Liver (tissue), 3 donors: ENCODE results near the gene KIF1A.

ENCODE experiments used
- FOXA1 ChIP-seq: IDR thresholded peaks from 2 replicates; pipeline ENCODE4 v1.6.1; 2016; ENCODE audit warnings: antibody characterized with exemption
- GABPA ChIP-seq, 2 donors: IDR thresholded peaks in 1 of 2; conservative IDR thresholded peaks in 1 of 2; 2 replicates each; pipeline ENCODE4 v1.6.1; 2016; ENCODE audit warnings: antibody characterized with exemption in 2 of 2, mild to moderate bottlenecking in 1 of 2, moderate library complexity in 1 of 2
- HNF4A ChIP-seq, 2 donors: conservative IDR thresholded peaks; 2 replicates each; pipeline ENCODE4 v1.6.1; 2016; ENCODE audit warnings: antibody characterized with exemption in 2 of 2, mild to moderate bottlenecking in 2 of 2
- HNF4G ChIP-seq: IDR thresholded peaks from 2 replicates; pipeline ENCODE4 v1.6.1; 2016; ENCODE audit warnings: antibody characterized with exemption
- RAD21 ChIP-seq, 2 donors: IDR thresholded peaks; 2 replicates each; pipeline ENCODE4 v1.6.1; 2016; ENCODE audit warnings: antibody characterized with exemption in 2 of 2, mild to moderate bottlenecking in 2 of 2
- RXRA ChIP-seq, 2 donors: IDR thresholded peaks; 2 replicates each; pipeline ENCODE4 v1.6.1; 2017 to 2018; ENCODE audit warnings: antibody characterized with exemption in 2 of 2, mild to moderate bottlenecking in 1 of 2
- SP1 ChIP-seq: IDR thresholded peaks from 2 replicates; pipeline ENCODE4 v1.6.1; 2018; ENCODE audit warnings: antibody characterized with exemption, mild to moderate bottlenecking
- TAF1 ChIP-seq: conservative IDR thresholded peaks from 2 replicates; pipeline ENCODE4 v1.6.1; 2016; ENCODE audit warnings: antibody characterized with exemption, mild to moderate bottlenecking
- ZBTB33 ChIP-seq: IDR thresholded peaks from 2 replicates; pipeline ENCODE4 v1.6.1; 2016; ENCODE audit warnings: antibody characterized with exemption
- TF ChIP-seq, protein P1 (sequence below): fragments of 150-350 bp; IDR thresholded peaks from 2 replicates; pipeline ENCODE4 v1.5.1; 2017; ENCODE audit warnings: improper control_type of control experiment, low read depth, low read length; ENCODE audit not compliant: missing input control
- TF ChIP-seq, protein P2 (sequence below): IDR thresholded peaks from 2 replicates; pipeline ENCODE4 v1.6.1; 2016; ENCODE audit warnings: antibody characterized with exemption, mild to moderate bottlenecking
- TF ChIP-seq, protein P3 (sequence below): IDR thresholded peaks from 2 replicates; pipeline ENCODE4 v1.6.1; 2016; ENCODE audit warnings: antibody characterized with exemption
- donor health status: healthy.
- donor health status: healthy.

DNA sequence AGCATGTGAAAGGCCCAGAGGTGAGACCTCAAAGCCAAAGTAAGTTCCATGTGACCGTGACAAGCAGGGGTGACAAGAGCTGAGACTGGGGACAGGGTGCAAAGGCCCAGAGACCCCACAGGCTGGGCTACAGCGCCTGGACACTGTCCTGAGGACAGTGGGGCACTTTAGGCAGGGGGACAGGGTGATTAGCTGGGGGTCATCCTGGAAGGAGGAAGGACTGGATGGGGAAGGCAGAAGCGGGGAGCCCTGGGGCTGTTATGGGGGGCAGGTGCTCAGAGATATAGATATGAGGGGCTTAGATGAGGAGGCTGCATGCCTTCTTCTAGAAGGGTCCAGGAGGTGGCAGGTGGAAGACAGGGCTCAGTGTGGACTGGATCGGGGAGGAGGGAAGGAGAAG is 31.5 kb downstream of the KIF1A start:
- TF ChIP-seq, protein P1, sequence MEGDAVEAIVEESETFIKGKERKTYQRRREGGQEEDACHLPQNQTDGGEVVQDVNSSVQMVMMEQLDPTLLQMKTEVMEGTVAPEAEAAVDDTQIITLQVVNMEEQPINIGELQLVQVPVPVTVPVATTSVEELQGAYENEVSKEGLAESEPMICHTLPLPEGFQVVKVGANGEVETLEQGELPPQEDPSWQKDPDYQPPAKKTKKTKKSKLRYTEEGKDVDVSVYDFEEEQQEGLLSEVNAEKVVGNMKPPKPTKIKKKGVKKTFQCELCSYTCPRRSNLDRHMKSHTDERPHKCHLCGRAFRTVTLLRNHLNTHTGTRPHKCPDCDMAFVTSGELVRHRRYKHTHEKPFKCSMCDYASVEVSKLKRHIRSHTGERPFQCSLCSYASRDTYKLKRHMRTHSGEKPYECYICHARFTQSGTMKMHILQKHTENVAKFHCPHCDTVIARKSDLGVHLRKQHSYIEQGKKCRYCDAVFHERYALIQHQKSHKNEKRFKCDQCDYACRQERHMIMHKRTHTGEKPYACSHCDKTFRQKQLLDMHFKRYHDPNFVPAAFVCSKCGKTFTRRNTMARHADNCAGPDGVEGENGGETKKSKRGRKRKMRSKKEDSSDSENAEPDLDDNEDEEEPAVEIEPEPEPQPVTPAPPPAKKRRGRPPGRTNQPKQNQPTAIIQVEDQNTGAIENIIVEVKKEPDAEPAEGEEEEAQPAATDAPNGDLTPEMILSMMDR, result no peak
- TF ChIP-seq, protein P2, sequence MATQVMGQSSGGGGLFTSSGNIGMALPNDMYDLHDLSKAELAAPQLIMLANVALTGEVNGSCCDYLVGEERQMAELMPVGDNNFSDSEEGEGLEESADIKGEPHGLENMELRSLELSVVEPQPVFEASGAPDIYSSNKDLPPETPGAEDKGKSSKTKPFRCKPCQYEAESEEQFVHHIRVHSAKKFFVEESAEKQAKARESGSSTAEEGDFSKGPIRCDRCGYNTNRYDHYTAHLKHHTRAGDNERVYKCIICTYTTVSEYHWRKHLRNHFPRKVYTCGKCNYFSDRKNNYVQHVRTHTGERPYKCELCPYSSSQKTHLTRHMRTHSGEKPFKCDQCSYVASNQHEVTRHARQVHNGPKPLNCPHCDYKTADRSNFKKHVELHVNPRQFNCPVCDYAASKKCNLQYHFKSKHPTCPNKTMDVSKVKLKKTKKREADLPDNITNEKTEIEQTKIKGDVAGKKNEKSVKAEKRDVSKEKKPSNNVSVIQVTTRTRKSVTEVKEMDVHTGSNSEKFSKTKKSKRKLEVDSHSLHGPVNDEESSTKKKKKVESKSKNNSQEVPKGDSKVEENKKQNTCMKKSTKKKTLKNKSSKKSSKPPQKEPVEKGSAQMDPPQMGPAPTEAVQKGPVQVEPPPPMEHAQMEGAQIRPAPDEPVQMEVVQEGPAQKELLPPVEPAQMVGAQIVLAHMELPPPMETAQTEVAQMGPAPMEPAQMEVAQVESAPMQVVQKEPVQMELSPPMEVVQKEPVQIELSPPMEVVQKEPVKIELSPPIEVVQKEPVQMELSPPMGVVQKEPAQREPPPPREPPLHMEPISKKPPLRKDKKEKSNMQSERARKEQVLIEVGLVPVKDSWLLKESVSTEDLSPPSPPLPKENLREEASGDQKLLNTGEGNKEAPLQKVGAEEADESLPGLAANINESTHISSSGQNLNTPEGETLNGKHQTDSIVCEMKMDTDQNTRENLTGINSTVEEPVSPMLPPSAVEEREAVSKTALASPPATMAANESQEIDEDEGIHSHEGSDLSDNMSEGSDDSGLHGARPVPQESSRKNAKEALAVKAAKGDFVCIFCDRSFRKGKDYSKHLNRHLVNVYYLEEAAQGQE, result no peak
- TF ChIP-seq ZBTB33 (no peak), GABPA (IDR thresholded peaks at IDR 0.05 in 1 of 2, conservative IDR thresholded peaks at IDR 0.05 in 1 of 2) (no peak), TAF1 (no peak), HNF4A (conservative IDR thresholded peaks at IDR 0.05) (no peak), FOXA1 (no peak), SP1 (no peak), RXRA (IDR thresholded peaks at IDR 0.05) (no peak), RAD21 (IDR thresholded peaks at IDR 0.05) (no peak), HNF4G (no peak)
- TF ChIP-seq, protein P3, sequence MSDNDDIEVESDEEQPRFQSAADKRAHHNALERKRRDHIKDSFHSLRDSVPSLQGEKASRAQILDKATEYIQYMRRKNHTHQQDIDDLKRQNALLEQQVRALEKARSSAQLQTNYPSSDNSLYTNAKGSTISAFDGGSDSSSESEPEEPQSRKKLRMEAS, result no peak
